HG03060 (cell line): ENCODE results near the gene GLMN.

Experiments used
- ATAC-seq: cut with Tn5 transposase; IDR thresholded peaks from one replicate; pipeline ENCODE4 v1.9.1; 2021; ENCODE audit warnings: low read depth, moderate number of reproducible peaks; ENCODE audit not compliant: unreplicated experiment

GLMN gene

DNA sequence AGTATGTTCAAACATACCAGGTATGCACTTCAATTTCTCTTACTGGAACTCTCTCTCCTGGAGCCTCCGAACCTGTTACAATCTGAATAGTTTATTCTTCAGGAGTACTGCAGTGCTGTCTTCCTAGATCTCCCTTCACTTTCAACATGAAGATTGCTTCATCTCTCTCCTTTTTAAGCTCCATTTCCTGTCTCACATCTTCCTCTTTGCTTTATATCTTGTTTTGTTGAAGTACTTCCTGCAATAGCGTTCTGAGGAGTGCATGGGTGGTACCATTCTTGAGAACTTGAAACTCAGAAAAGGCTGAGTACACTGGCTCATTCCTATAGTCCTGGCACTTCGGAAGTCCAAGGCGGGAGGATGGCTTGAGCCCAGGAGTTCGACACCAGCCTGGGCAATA, 96.8 kb downstream of the GLMN start:
- no peak for ATAC-seq
